Medulla oblongata (tissue), 1 donor: ENCODE measurements around the gene NFE2L3.
A peak's percentile ranks its signal among the peaks of the same experiment; 100 is the strongest.

Experiments
- DNase-seq: peaks from one replicate; pipeline ENCODE4 v3.0.0-alpha.2; 2015; ENCODE audit errors: extremely low spot score

The NFE2L3 gene

DNA sequence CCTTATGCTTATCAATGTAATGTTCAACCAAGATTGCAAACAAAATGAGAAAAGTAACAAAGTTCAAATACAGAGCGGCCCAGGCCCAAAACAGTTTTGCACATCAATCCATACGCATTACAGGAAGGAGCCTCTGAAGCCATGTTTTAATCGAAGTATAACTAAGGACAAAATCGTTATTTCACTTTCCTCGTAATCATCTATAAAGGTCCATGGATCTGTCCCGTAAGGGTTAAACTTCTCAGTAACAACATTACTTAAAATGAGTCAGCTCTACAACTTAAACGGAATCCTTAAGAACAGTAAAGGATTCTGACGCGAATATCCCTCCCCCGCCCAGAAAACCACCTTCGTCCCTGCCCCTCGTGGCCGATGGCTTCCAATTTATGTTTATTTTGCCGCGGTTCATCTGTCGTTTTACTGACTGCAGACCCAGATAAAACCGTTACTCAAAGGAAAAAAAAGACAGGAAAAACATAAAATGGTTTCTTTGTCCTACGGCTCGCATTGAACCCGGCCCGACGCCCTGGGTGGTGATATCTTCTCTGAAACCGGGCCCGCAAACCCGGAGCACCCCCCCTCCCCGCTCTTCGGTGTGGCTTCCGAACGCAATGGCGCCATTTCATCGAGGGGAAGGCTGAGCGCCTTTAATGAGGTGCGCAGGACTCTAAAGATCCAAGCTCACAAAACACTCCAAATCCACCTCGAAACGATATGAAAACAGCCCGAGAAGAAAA lies 47.5 kb downstream of the NFE2L3 start:
- DNase-seq = peak; percentile 85

DNA sequence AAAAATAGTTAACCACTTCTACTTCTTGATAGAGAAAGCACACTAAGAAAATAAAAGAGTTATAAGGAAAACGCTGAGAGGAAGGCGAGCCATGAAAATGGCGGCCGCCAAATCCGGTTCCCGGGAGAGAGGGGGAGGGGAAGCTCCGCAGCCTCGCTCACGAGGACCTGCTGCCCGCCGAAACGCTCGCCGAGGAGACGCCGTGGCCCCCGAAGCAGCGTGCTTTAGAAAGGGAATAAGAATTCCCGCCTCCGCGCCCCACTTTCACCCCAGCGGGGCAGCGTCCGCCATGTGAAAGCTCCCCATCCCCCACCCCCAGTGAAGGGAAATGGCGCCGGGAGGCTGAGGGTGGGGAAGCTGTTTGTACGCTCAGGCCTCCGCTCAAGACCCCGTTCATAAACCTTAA lies 48.0 kb downstream of the NFE2L3 start:
- peak; percentile 77 for DNase-seq

GRCh38 chr7:26200444-26201246 lies 48.6 kb downstream of the NFE2L3 start, which contains the start of gene HNRNPA2B1:
HNRNPA2B1 (minus strand) TSS chr7:26200746; CDS start chr7:26200577, 169 bp downstream.
- peak; percentile 100 for DNase-seq

DNA sequence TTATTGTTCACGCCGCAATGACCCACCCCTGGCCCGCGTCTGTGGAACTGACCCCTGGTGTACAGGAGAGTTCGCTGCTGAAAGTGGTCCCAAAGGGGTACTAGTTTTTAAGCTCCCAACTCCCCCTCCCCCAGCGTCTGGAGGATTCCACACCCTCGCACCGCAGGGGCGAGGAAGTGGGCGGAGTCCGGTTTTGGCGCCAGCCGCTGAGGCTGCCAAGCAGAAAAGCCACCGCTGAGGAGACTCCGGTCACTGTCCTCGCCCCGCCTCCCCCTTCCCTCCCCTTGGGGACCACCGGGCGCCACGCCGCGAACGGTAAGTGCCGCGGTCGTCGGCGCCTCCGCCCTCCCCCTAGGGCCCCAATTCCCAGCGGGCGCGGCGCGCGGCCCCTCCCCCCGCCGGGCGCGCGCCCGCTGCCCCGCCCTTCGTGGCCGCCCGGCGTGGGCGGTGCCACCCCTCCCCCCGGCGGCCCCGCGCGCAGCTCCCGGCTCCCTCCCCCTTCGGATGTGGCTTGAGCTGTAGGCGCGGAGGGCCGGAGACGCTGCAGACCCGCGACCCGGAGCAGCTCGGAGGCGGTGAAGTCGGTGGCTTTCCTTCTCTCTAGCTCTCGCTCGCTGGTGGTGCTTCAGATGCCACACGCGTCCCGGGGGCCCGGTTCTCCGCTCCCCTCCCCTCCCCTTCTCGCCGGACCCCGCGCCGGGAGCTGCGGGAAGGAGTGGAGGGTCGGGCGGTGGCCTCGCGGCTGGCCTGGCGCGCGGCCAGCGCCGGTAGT lies 49.4 kb downstream of the NFE2L3 start, which contains the start of gene CBX3:
TSS of gene CBX3 (plus strand) at position 499 of the 772 bp plus-strand sequence. CDS start 1,254 bp downstream, outside the sequence.
- peak; percentile 88 for DNase-seq

DNA sequence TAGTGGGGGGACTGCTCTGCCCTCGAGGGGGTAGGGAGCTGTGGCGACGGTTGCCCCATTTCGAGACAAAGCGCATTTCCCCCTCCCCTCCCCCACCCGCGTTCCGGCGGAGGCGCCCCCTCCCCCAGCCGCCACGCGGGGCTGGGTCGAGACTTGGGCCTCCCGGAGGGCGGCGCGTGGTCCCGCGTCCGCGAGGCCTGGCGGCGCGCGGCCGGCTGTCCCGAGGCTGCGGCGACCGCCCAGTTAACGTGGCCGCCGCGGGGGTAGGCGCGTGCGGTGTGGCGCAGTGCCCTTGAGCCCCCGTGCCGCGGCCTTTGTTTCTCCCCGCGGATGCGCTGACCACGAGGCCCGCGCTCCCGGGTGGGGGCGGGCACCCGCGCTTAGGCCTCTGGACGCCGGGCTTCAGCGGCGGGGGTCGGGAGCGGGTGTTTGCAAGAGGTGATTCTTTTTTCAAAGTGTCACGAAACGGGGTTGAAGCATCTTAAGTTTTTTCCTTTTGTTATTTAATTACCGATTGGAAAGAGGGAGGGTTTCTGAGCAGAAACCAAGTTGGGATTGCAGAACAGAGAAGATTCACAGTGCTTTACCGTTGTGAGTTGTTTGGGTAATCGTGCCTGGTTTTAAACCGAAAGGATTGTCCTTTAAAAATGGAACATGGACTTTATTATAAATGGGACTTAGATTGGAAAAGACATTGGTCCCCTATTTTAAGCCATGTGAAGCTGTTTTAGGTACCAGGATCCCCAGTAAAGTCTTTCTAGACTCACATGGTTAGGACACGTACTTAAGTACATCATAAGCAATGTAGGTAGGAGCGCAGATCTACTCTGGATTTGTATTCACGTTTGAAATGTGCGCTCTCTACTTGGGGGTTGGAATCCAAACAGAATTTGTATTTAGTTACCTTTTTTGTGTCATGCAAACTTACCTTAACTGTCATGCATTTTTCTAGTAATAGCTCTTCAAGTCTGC lies 50.3 kb downstream of the NFE2L3 start:
- DNase-seq = peak; percentile 76

GRCh38 chr7:26203016-26203415 lies 51.0 kb downstream of the NFE2L3 start:
- DNase-seq = no peak

DNA sequence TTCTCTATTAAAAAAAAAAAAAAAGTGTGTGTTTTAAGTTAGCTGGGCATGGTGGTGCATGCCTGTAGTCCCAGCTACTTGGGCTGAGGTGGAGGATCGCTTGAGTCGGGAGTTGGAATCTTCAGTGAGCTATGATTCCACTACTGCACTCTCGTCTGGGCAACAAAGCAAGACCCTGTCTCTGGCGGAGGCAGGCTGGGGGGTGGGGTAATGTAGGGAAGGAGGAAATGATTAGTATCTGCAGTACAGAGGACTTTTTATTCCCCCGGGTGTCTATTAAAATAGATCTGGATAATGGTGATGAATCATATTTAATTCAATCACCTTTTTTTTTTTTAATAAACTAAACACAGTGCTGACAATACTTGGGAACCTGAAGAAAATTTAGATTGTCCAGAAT lies 56.0 kb downstream of the NFE2L3 start:
- DNase-seq = no peak

DNA sequence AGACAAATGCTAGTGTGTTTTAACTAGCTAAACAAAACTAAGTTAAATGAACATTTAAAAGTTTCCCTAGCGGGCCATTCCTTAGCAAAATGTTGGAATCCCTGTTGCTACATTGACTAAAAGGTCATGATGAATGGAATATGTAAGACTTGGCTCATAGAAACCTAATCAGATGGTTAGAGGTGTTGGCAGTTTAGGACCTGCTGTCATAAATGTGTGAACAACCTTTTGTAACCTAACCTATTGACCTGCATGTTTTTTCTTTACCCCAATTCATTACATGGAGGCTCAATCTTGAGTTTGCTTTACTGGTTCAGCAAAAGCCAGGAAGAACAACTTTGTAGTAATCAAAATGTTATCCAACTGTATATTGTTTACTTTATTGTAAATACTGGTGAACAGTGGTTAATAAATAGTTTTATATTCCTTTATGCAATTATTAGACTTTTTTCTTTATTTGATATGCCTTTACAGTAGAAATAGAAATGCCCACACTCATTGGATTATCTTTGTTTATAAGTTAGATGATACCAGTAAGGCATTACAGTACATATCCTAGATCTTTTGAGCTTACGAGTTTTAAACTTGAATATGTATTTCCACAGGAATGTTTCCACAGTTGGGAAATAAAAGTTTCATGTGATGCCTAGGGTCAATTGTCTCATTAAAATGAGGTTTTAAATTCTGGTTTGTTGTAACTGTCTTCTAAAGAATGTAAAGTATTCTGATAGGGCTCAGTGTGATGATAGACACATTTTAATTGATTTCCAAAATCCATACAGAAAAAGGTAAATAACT lies 61.1 kb downstream of the NFE2L3 start:
- DNase-seq = no peak

- no peak for DNase-seq
These were observed 62.0 kb downstream of the NFE2L3 start for GRCh38 chr7:26213807-26214515.

- no peak for DNase-seq
These were observed 64.1 kb downstream of the NFE2L3 start for GRCh38 chr7:26216049-26216448.

GRCh38 chr7:26224359-26224758 lies 72.4 kb downstream of the NFE2L3 start:
- DNase-seq = no peak

GRCh38 chr7:26227987-26228386 lies 76.0 kb downstream of the NFE2L3 start:
- DNase-seq = no peak

DNA sequence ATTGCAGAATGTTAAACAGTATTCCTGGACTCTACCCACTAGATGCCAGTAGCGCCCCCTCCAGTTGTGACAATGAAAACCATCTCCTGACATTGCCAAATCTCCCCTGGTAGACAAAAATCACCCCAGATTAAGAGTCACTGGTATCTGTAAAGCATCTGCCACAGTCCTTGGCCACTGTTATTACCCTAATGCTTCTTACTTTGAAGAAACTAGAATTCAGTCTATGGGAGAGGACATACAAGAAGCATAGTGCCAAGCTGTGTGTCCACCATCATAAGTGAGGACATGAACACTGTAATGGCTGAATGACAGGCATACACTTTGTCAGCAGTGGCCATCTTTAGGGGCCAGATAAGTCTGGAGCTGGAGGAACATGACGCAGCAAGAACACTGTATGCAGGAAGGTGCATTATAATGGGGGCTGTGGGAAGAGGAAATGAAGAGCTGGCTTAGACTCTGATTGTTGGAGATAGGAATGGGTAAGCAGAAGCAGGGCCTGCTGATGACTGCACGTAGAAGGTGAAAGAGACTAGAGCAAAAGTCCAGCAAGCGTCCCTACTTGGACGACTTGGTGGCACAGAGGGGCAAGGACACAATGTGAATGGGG lies 82.0 kb downstream of the NFE2L3 start:
- no peak for DNase-seq
